HEK293 (cell line): Measurements from ENCODE around the gene PRSS8.

Experiments used
- CTCF ChIA-PET: fragments of 350-600 bp; formaldehyde crosslinking; extraction: SDS; loops from one replicate; lab custom pipeline; 2021; ENCODE audit warnings: antibody characterized with exemption; lab: Yijun Ruan, JAX
- POLR2A ChIA-PET: fragments of 300-600 bp; formaldehyde crosslinking; extraction: SDS; loops from one replicate; lab custom pipeline; 2020; ENCODE audit warnings: antibody characterized with exemption, inconsistent platforms; lab: Yijun Ruan, JAX
- H3K27ac ChIP-seq: fragments of 200-500 bp; sonication (Bioruptor generic); 2 replicates; pipeline ENCODE4 v1.5.1; 2014; ENCODE audit warnings: low read depth, low read length, control low read depth, inconsistent platforms; ENCODE audit errors: extremely low read depth
- H3K36me3 ChIP-seq, 2 experiments: fragments of 200-500 bp in 1 of 2; sonication (Bioruptor generic) in 1 of 2; 1 replicate in 1 of 2; 2 replicates in 1 of 2; pipeline ENCODE4 v1.5.1; 2014 to 2017; ENCODE audit warnings: inconsistent platforms in 2 of 2, low read length in 2 of 2; ENCODE audit not compliant: control insufficient read depth in 2 of 2, insufficient read depth in 1 of 2
- H3K4me1 ChIP-seq: fragments of 200-500 bp; sonication (Bioruptor generic); 2 replicates; pipeline ENCODE4 v1.5.1; 2014; ENCODE audit warnings: mild to moderate bottlenecking, low read length, inconsistent platforms; ENCODE audit not compliant: control insufficient read depth, insufficient read depth
- H3K4me3 ChIP-seq: 2 replicates; pipeline ENCODE4 v1.5.1; 2011; ENCODE audit warnings: low read depth, mild to moderate bottlenecking, control low read depth, low read length, moderate library complexity
- H3K9me3 ChIP-seq: fragments of 200-500 bp; sonication (Bioruptor generic); 2 replicates; pipeline ENCODE4 v1.5.1; 2014; ENCODE audit warnings: low read depth, low read length, inconsistent platforms; ENCODE audit not compliant: control insufficient read depth, insufficient read depth
- INSM2 ChIP-seq: fragments of 450-650 bp; formaldehyde crosslinking; IDR thresholded peaks from 2 replicates; pipeline ENCODE4 v1.5.1; 2016; ENCODE audit warnings: missing biosample characterization, missing genetic modification characterization
- KLF1 ChIP-seq: fragments of 450-650 bp; formaldehyde crosslinking; IDR thresholded peaks from 2 replicates; pipeline ENCODE4 v1.5.1; 2016; ENCODE audit warnings: missing biosample characterization, missing genetic modification characterization
- KLF8 ChIP-seq: fragments of 450-650 bp; formaldehyde crosslinking; IDR thresholded peaks from 2 replicates; pipeline ENCODE4 v1.5.1; 2016; ENCODE audit warnings: missing biosample characterization, missing genetic modification characterization
- KLF9 ChIP-seq: fragments of 450-650 bp; formaldehyde crosslinking; IDR thresholded peaks from 2 replicates; pipeline ENCODE4 v1.5.1; 2016; ENCODE audit warnings: missing biosample characterization, missing genetic modification characterization, low read depth
- OVOL3 ChIP-seq: fragments of 450-650 bp; formaldehyde crosslinking; IDR thresholded peaks from 2 replicates; pipeline ENCODE4 v1.5.1; 2016; ENCODE audit warnings: missing biosample characterization, missing genetic modification characterization
- SP7 ChIP-seq: fragments of 450-650 bp; formaldehyde crosslinking; IDR thresholded peaks from 2 replicates; pipeline ENCODE4 v1.5.1; 2016; ENCODE audit warnings: missing biosample characterization, missing genetic modification characterization
- ZBTB48 ChIP-seq: fragments of 450-650 bp; formaldehyde crosslinking; IDR thresholded peaks from 2 replicates; pipeline ENCODE4 v1.5.1; 2016; ENCODE audit warnings: missing biosample characterization, missing genetic modification characterization
- ZFP69B ChIP-seq: fragments of 450-650 bp; formaldehyde crosslinking; IDR thresholded peaks from 2 replicates; pipeline ENCODE4 v1.5.1; 2016; ENCODE audit warnings: missing biosample characterization, missing genetic modification characterization
- ZNF148 ChIP-seq: fragments of 450-650 bp; formaldehyde crosslinking; IDR thresholded peaks from 2 replicates; pipeline ENCODE4 v1.5.0; 2017; ENCODE audit warnings: missing biosample characterization, missing genetic modification characterization, borderline replicate concordance
- ZNF19 ChIP-seq: fragments of 450-650 bp; formaldehyde crosslinking; IDR thresholded peaks from 2 replicates; pipeline ENCODE4; 2016; ENCODE audit warnings: missing biosample characterization, missing genetic modification characterization, low read depth
- ZNF214 ChIP-seq: fragments of 450-650 bp; formaldehyde crosslinking; IDR thresholded peaks from 2 replicates; pipeline ENCODE4 v1.5.1; 2017; ENCODE audit warnings: missing biosample characterization, mild to moderate bottlenecking, missing genetic modification characterization, borderline replicate concordance
- ZNF391 ChIP-seq: fragments of 450-650 bp; formaldehyde crosslinking; IDR thresholded peaks from 2 replicates; pipeline ENCODE4 v1.5.1; 2016; ENCODE audit warnings: low read depth, missing biosample characterization, missing genetic modification characterization, borderline replicate concordance
- ZNF426 ChIP-seq: fragments of 450-650 bp; formaldehyde crosslinking; IDR thresholded peaks from 2 replicates; pipeline ENCODE4 v1.5.1; 2017; ENCODE audit warnings: missing biosample characterization, missing genetic modification characterization, mild to moderate bottlenecking, inconsistent platforms, moderate library complexity
- ZNF600 ChIP-seq: fragments of 450-650 bp; formaldehyde crosslinking; IDR thresholded peaks from 2 replicates; pipeline ENCODE4 v1.5.1; 2016; ENCODE audit warnings: missing biosample characterization, missing genetic modification characterization
- ZNF670 ChIP-seq: fragments of 450-650 bp; formaldehyde crosslinking; IDR thresholded peaks from 2 replicates; pipeline ENCODE4 v1.5.1; 2016; ENCODE audit warnings: missing biosample characterization, missing genetic modification characterization, low read depth
- ZNF692 ChIP-seq: fragments of 450-650 bp; formaldehyde crosslinking; IDR thresholded peaks from 2 replicates; pipeline ENCODE4 v1.5.1; 2016; ENCODE audit warnings: missing biosample characterization, missing genetic modification characterization
- ZNF747 ChIP-seq: fragments of 450-650 bp; formaldehyde crosslinking; IDR thresholded peaks from 2 replicates; pipeline ENCODE4 v1.5.1; 2016; ENCODE audit warnings: missing biosample characterization, missing genetic modification characterization
- ZNF792 ChIP-seq: fragments of 450-650 bp; formaldehyde crosslinking; IDR thresholded peaks from 2 replicates; pipeline ENCODE4 v1.5.1; 2016; ENCODE audit warnings: missing biosample characterization, missing genetic modification characterization
- ZNF830 ChIP-seq: fragments of 450-650 bp; IDR thresholded peaks from 2 replicates; pipeline ENCODE4 v1.5.0; 2018; ENCODE audit warnings: missing biosample characterization, missing genetic modification characterization, low read depth, mild to moderate bottlenecking, moderate library complexity
- ZSCAN16 ChIP-seq: fragments of 450-650 bp; formaldehyde crosslinking; IDR thresholded peaks from 2 replicates; pipeline ENCODE4 v1.5.1; 2016; ENCODE audit warnings: missing biosample characterization, missing genetic modification characterization
- ZSCAN23 ChIP-seq: fragments of 450-650 bp; formaldehyde crosslinking; IDR thresholded peaks from 2 replicates; pipeline ENCODE4 v1.5.1; 2016; ENCODE audit warnings: missing biosample characterization, missing genetic modification characterization
- TF ChIP-seq, protein P1 (sequence below): fragments of 450-650 bp; formaldehyde crosslinking; IDR thresholded peaks from 2 replicates; pipeline ENCODE4 v1.5.1; 2017; ENCODE audit warnings: missing biosample characterization, missing genetic modification characterization
- TF ChIP-seq, protein P2 (sequence below): fragments of 450-650 bp; formaldehyde crosslinking; IDR thresholded peaks from 2 replicates; pipeline ENCODE4 v1.5.1; 2016; ENCODE audit warnings: missing biosample characterization, missing genetic modification characterization

Gene PRSS8

GRCh38 chr16:31094424-31095120 lies 41.0 kb downstream of the PRSS8 start, which contains the start of gene VKORC1 (continued):
- peak; percentile 64 for TF ChIP-seq KLF9
- peak; percentile 60; the same call in 1 of the 2 replicates for TF ChIP-seq KLF8 (tag by site-specific recombination)
- TF ChIP-seq ZNF214 (tag by site-specific recombination), result no peak
- TF ChIP-seq KLF1 (tag by site-specific recombination), result peak; percentile 84
- TF ChIP-seq INSM2 (tag by site-specific recombination), result no peak
- no peak for TF ChIP-seq ZNF830 (tag by site-specific recombination)
- TF ChIP-seq, all 188 proteins: peak for 57

DNA sequence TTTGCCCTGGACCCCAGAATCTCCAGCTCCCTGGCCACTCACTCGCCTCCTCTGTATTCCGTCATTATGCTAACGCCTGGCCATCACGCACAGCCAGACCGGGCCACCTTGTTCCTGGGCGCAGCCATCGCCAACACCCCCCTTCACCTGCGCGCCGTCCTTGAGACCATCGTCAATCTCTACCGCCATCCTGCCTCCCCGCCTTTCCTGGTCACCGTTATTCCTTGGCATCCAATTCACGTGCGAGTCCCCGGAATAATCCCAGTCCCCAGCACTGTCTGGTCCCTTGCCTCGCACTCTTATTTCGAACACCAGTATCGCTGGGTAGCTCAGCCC lies 41.5 kb downstream of the PRSS8 start:
- POLR2A ChIA-PET, result interaction anchor here (0.7 to 4.0 kb wide), 6 partner anchors 9 to 366 kb away, joined by 3 to 26 read pairs (median 6); partner anchors contain the start of genes ARMC5, FUS, ZNF646 and ZNF668
- CTCF ChIA-PET, result interaction anchor here (0.7 to 1.2 kb wide), 2 partner anchors 23 to 62 kb away, joined by 3 to 4 read pairs; no protein-coding TSS in a partner anchor
- peak overlapping the region; percentile 85 for H3K27ac ChIP-seq
- TF ChIP-seq SP7 (tag by site-specific recombination) (no peak; the same call in 1 of the 2 replicates), ZFP69B (tag by site-specific recombination) (no peak), ZNF426 (tag by site-specific recombination) (no peak), ZSCAN23 (tag by site-specific recombination) (0 out of 2 replicates have a peak, but pooled peaks have one; percentile 19), ZBTB48 (tag by site-specific recombination) (peak; percentile 84), ZNF148 (tag by site-specific recombination) (no peak), ZNF792 (no peak), ZNF670 (tag by site-specific recombination) (no peak), ZNF19 (tag by site-specific recombination) (no peak), ZNF391 (no peak), ZNF747 (no peak), ZNF692 (tag by site-specific recombination) (0 out of 2 replicates have a peak, but pooled peaks have one; percentile 84), ZNF600 (tag by site-specific recombination) (peak; percentile 64; the same call in 1 of the 2 replicates), OVOL3 (tag by site-specific recombination) (no peak), ZSCAN16 (tag by site-specific recombination) (0 out of 2 replicates have a peak, but pooled peaks have one; percentile 10)
- TF ChIP-seq, protein P1, sequence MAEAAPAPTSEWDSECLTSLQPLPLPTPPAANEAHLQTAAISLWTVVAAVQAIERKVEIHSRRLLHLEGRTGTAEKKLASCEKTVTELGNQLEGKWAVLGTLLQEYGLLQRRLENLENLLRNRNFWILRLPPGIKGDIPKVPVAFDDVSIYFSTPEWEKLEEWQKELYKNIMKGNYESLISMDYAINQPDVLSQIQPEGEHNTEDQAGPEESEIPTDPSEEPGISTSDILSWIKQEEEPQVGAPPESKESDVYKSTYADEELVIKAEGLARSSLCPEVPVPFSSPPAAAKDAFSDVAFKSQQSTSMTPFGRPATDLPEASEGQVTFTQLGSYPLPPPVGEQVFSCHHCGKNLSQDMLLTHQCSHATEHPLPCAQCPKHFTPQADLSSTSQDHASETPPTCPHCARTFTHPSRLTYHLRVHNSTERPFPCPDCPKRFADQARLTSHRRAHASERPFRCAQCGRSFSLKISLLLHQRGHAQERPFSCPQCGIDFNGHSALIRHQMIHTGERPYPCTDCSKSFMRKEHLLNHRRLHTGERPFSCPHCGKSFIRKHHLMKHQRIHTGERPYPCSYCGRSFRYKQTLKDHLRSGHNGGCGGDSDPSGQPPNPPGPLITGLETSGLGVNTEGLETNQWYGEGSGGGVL (tag by site-specific recombination), result peak; percentile 22; the same call in 1 of the 2 replicates
- TF ChIP-seq, protein P2, sequence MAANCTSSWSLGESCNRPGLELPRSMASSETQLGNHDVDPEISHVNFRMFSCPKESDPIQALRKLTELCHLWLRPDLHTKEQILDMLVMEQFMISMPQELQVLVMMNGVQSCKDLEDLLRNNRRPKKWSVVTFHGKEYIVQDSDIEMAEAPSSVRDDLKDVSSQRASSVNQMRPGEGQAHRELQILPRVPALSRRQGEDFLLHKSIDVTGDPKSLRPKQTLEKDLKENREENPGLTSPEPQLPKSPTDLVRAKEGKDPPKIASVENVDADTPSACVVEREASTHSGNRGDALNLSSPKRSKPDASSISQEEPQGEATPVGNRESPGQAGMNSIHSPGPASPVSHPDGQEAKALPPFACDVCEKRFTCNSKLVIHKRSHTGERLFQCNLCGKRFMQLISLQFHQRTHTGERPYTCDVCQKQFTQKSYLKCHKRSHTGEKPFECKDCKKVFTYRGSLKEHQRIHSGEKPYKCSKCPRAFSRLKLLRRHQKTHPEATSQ (tag by site-specific recombination), result 0 out of 2 replicates have a peak, but pooled peaks have one; percentile 18

More for the DNA sequence above, 41.5 kb downstream of the PRSS8 start:
- H3K4me3 ChIP-seq, result peak overlapping the region; percentile 79
- H3K4me1 ChIP-seq, result peaks cover 3% of the 10 kb centered on the region; the same call in 1 of the 2 replicates
- peaks cover 0 to 26% of the 10 kb centered on the region in 2 experiments; a peak in 2 of 3 replicates for H3K36me3 ChIP-seq
- H3K9me3 ChIP-seq, result no peaks in the 10 kb centered on the region
